ENCODE data around the gene SEMG2.

Gene SEMG2

GRCh38 chr20:45211569-45212474, 9.4 kb upstream of the SEMG2 start:
- no peak for ATAC-seq
- Mint-ChIP-seq H3K27me3 (peaks cover 59% of the 10 kb centered on the region), H3K4me3 (no peak overlapping the region), H3K9me3 (no peaks in the 10 kb centered on the region), H3K27ac (no peak overlapping the region), H3K36me3 (no peaks in the 10 kb centered on the region), H3K4me1 (no peaks in the 10 kb centered on the region)

GRCh38 chr20:45212836-45213235, 8.3 kb upstream of the SEMG2 start:
- ATAC-seq = no peak
- H3K27ac Mint-ChIP-seq = no peak overlapping the region
- H3K36me3 Mint-ChIP-seq = no peaks in the 10 kb centered on the region
- no peaks in the 10 kb centered on the region for H3K4me1 Mint-ChIP-seq
- H3K27me3 Mint-ChIP-seq = peaks cover 59% of the 10 kb centered on the region
- H3K9me3 Mint-ChIP-seq = no peaks in the 10 kb centered on the region
- H3K4me3 Mint-ChIP-seq = no peak overlapping the region

GRCh38 chr20:45218124-45218523, 3.0 kb upstream of the SEMG2 start:
- no peak for ATAC-seq
- H3K27ac Mint-ChIP-seq = no peak overlapping the region
- no peaks in the 10 kb centered on the region for H3K9me3 Mint-ChIP-seq
- H3K4me3 Mint-ChIP-seq = no peak overlapping the region
- no peaks in the 10 kb centered on the region for H3K36me3 Mint-ChIP-seq
- no peaks in the 10 kb centered on the region for H3K4me1 Mint-ChIP-seq
- peaks cover 67% of the 10 kb centered on the region for H3K27me3 Mint-ChIP-seq

GRCh38 chr20:45218636-45219035, 2.5 kb upstream of the SEMG2 start:
- H3K36me3 Mint-ChIP-seq = no peaks in the 10 kb centered on the region
- H3K9me3 Mint-ChIP-seq = no peaks in the 10 kb centered on the region
- no peaks in the 10 kb centered on the region for H3K4me1 Mint-ChIP-seq
- H3K27ac Mint-ChIP-seq = no peak overlapping the region
- peak; percentile 24 for ATAC-seq
- H3K27me3 Mint-ChIP-seq = peaks cover 63% of the 10 kb centered on the region
- H3K4me3 Mint-ChIP-seq = no peak overlapping the region

- H3K36me3 Mint-ChIP-seq = no peaks in the 10 kb centered on the region
- H3K9me3 Mint-ChIP-seq = no peaks in the 10 kb centered on the region
- peaks cover 56% of the 10 kb centered on the region for H3K27me3 Mint-ChIP-seq
- no peak for ATAC-seq
- H3K27ac Mint-ChIP-seq = no peak overlapping the region
- H3K4me3 Mint-ChIP-seq = no peak overlapping the region
- no peaks in the 10 kb centered on the region for H3K4me1 Mint-ChIP-seq
These were observed 2.0 kb downstream of the SEMG2 start for GRCh38 chr20:45223136-45223535.

GRCh38 chr20:45226287-45226686, 5.1 kb downstream of the SEMG2 start:
- Mint-ChIP-seq H3K36me3 (no peaks in the 10 kb centered on the region), H3K27ac (no peak overlapping the region), H3K4me1 (no peaks in the 10 kb centered on the region), H3K27me3 (peaks cover 71% of the 10 kb centered on the region), H3K4me3 (no peak overlapping the region), H3K9me3 (no peaks in the 10 kb centered on the region)
- no peak for ATAC-seq

- Mint-ChIP-seq H3K4me3 (no peak overlapping the region), H3K9me3 (peaks cover 7% of the 10 kb centered on the region), H3K36me3 (peaks cover 4% of the 10 kb centered on the region), H3K27me3 (peaks cover 83% of the 10 kb centered on the region), H3K4me1 (peaks cover 8% of the 10 kb centered on the region), H3K27ac (no peak overlapping the region)
- no peak for ATAC-seq
These were observed 8.3 kb downstream of the SEMG2 start for GRCh38 chr20:45229264-45230056.

GRCh38 chr20:45230631-45231030, 9.5 kb downstream of the SEMG2 start:
- H3K27ac Mint-ChIP-seq = no peak overlapping the region
- H3K27me3 Mint-ChIP-seq = peaks cover 82% of the 10 kb centered on the region
- no peak overlapping the region for H3K4me3 Mint-ChIP-seq
- ATAC-seq = no peak
- peaks cover 6% of the 10 kb centered on the region for H3K36me3 Mint-ChIP-seq
- peaks cover 9% of the 10 kb centered on the region for H3K9me3 Mint-ChIP-seq
- peaks cover 8% of the 10 kb centered on the region for H3K4me1 Mint-ChIP-seq

- no peak overlapping the region for H3K27ac Mint-ChIP-seq
- no peak overlapping the region for H3K4me3 Mint-ChIP-seq
- peaks cover 84% of the 10 kb centered on the region for H3K27me3 Mint-ChIP-seq
- H3K4me1 Mint-ChIP-seq = peaks cover 8% of the 10 kb centered on the region
- H3K9me3 Mint-ChIP-seq = peaks cover 9% of the 10 kb centered on the region
- H3K36me3 Mint-ChIP-seq = peaks cover 6% of the 10 kb centered on the region
- ATAC-seq = no peak
These were observed 14.8 kb downstream of the SEMG2 start for GRCh38 chr20:45235995-45236394.

GRCh38 chr20:45238139-45238538, 17.0 kb downstream of the SEMG2 start:
- peaks cover 6% of the 10 kb centered on the region for H3K36me3 Mint-ChIP-seq
- peaks cover 64% of the 10 kb centered on the region for H3K27me3 Mint-ChIP-seq
- H3K4me1 Mint-ChIP-seq = no peaks in the 10 kb centered on the region
- H3K9me3 Mint-ChIP-seq = peaks cover 9% of the 10 kb centered on the region
- H3K4me3 Mint-ChIP-seq = no peak overlapping the region
- H3K27ac Mint-ChIP-seq = no peak overlapping the region
- ATAC-seq = no peak

GRCh38 chr20:45246109-45246508, 24.9 kb downstream of the SEMG2 start:
- Mint-ChIP-seq H3K4me1 (no peaks in the 10 kb centered on the region), H3K9me3 (no peaks in the 10 kb centered on the region), H3K27me3 (peaks cover 58% of the 10 kb centered on the region)

GRCh38 chr20:45247865-45248264, 26.7 kb downstream of the SEMG2 start:
- Mint-ChIP-seq H3K27me3 (peaks cover 76% of the 10 kb centered on the region), H3K4me3 (no peak overlapping the region), H3K36me3 (no peaks in the 10 kb centered on the region), H3K27ac (no peak overlapping the region), H3K4me1 (no peaks in the 10 kb centered on the region), H3K9me3 (no peaks in the 10 kb centered on the region)
- no peak for ATAC-seq

More at GRCh38 chr20:45246109-45246508, 24.9 kb downstream of the SEMG2 start:
- H3K4me3 Mint-ChIP-seq = no peak overlapping the region
- no peaks in the 10 kb centered on the region for H3K36me3 Mint-ChIP-seq
- ATAC-seq = no peak
- H3K27ac Mint-ChIP-seq = no peak overlapping the region

- no peaks in the 10 kb centered on the region for H3K36me3 Mint-ChIP-seq
- peaks cover 83% of the 10 kb centered on the region for H3K27me3 Mint-ChIP-seq
- no peak overlapping the region for H3K27ac Mint-ChIP-seq
- no peaks in the 10 kb centered on the region for H3K4me1 Mint-ChIP-seq
- H3K9me3 Mint-ChIP-seq = no peaks in the 10 kb centered on the region
- ATAC-seq = no peak
- no peak overlapping the region for H3K4me3 Mint-ChIP-seq
These were observed 27.4 kb downstream of the SEMG2 start for GRCh38 chr20:45248609-45249008.

GRCh38 chr20:45251884-45252560, 30.8 kb downstream of the SEMG2 start:
- no peak for ATAC-seq
- Mint-ChIP-seq H3K36me3 (no peaks in the 10 kb centered on the region), H3K27ac (no peak overlapping the region), H3K9me3 (no peaks in the 10 kb centered on the region), H3K27me3 (peaks cover 69% of the 10 kb centered on the region), H3K4me3 (no peak overlapping the region), H3K4me1 (no peaks in the 10 kb centered on the region)

GRCh38 chr20:45253261-45253660, 32.1 kb downstream of the SEMG2 start:
- H3K4me1 Mint-ChIP-seq = no peaks in the 10 kb centered on the region
- peaks cover 58% of the 10 kb centered on the region for H3K27me3 Mint-ChIP-seq
- H3K27ac Mint-ChIP-seq = no peak overlapping the region
- H3K36me3 Mint-ChIP-seq = no peaks in the 10 kb centered on the region
- no peak for ATAC-seq
- no peak overlapping the region for H3K4me3 Mint-ChIP-seq
- no peaks in the 10 kb centered on the region for H3K9me3 Mint-ChIP-seq

All from stimulated activated memory B cell treated with anti-CD40 and anti-IgM and Interleukin-4, amounts not matched to agents 10 μg/mL and 1 μg/mL and 100 μg/mL, for 72 hours (primary cell).